GM21381 (cell line): Measurements from ENCODE around the gene BUB1B.

Source experiments
- ATAC-seq: cut with Tn5 transposase; IDR thresholded peaks from one replicate; pipeline ENCODE4 v1.9.1; 2021; ENCODE audit warnings: mild to moderate bottlenecking, moderate library complexity; ENCODE audit not compliant: unreplicated experiment

The BUB1B gene

GRCh38 chr15:40239693-40240618, 79.1 kb downstream of the BUB1B start:
- ATAC-seq: no peak

- ATAC-seq: no peak
These were observed 79.9 kb downstream of the BUB1B start for GRCh38 chr15:40240619-40241221.

GRCh38 chr15:40241269-40242212, 80.7 kb downstream of the BUB1B start:
- no peak for ATAC-seq

GRCh38 chr15:40242213-40242599, 81.3 kb downstream of the BUB1B start:
- ATAC-seq: no peak

- ATAC-seq: no peak
These were observed 81.7 kb downstream of the BUB1B start for GRCh38 chr15:40242601-40243000.

- no peak for ATAC-seq
These were observed 82.4 kb downstream of the BUB1B start for GRCh38 chr15:40243126-40243810.

GRCh38 chr15:40244961-40245523, 84.2 kb downstream of the BUB1B start:
- no peak for ATAC-seq

- ATAC-seq: no peak
These were observed 85.0 kb downstream of the BUB1B start for GRCh38 chr15:40245666-40246450.

- no peak for ATAC-seq
These were observed 85.8 kb downstream of the BUB1B start for GRCh38 chr15:40246496-40247280.

GRCh38 chr15:40247406-40247971, 86.6 kb downstream of the BUB1B start:
- ATAC-seq: no peak

- no peak for ATAC-seq
These were observed 87.3 kb downstream of the BUB1B start for GRCh38 chr15:40248006-40248783.

- ATAC-seq: no peak
These were observed 88.8 kb downstream of the BUB1B start for GRCh38 chr15:40249477-40250303.

- no peak for ATAC-seq
These were observed 89.4 kb downstream of the BUB1B start for GRCh38 chr15:40250304-40250656.

- no peak for ATAC-seq
These were observed 90.1 kb downstream of the BUB1B start for GRCh38 chr15:40250771-40251483.

- ATAC-seq: no peak
These were observed 90.7 kb downstream of the BUB1B start for GRCh38 chr15:40251486-40252140.

- ATAC-seq: no peak
These were observed 91.2 kb downstream of the BUB1B start for GRCh38 chr15:40252141-40252437.
